Vagina (tissue), 2 donors: ENCODE measurements around the gene KDM1B. TPM values are rescaled to one million over a fixed set of nuclear protein-coding genes. Genes with fewer than 3 reads are reported as not detected.

Experiments used
- DNase-seq, 2 donors: peaks; one replicate each; pipeline ENCODE4 v3.0.0-alpha.2; 2017; ENCODE audit errors: extremely low spot score in 2 of 2
- H3K27ac ChIP-seq: fragments of 200-600 bp; sonication (generic); one replicate; pipeline ENCODE4 v1.5.1; 2019
- H3K27me3 ChIP-seq: fragments of 200-600 bp; sonication (generic); one replicate; pipeline ENCODE4 v1.5.1; 2019
- H3K36me3 ChIP-seq, 2 donors: fragments of 200-600 bp; sonication (generic); one replicate each; pipeline ENCODE4 v1.5.1; 2017 to 2019
- H3K4me1 ChIP-seq: fragments of 200-600 bp; sonication (generic); one replicate; pipeline ENCODE4 v1.5.1; 2019
- H3K4me3 ChIP-seq, 2 donors: fragments of 200-600 bp; sonication (generic); 1 replicate in 1 of 2; 2 replicates in 1 of 2; pipeline ENCODE4 v1.5.1; 2016 to 2019
- H3K9me3 ChIP-seq: fragments of 200-600 bp; sonication (generic); one replicate; pipeline ENCODE4 v1.5.1; 2019
- CTCF ChIP-seq, 3 experiments: fragments of 450-650 bp in 2 of 3; fragments of 200-600 bp in 1 of 3; sonication (generic) in 1 of 3; IDR thresholded peaks; one replicate each; pipeline ENCODE4 v1.5.1; 2017 to 2019; ENCODE audit warnings: antibody characterized with exemption in 3 of 3, mild to moderate bottlenecking in 2 of 3, moderate library complexity in 2 of 3
- POLR2A ChIP-seq, 2 donors: fragments of 450-650 bp; IDR thresholded peaks; one replicate each; pipeline ENCODE4 v1.6.1; 2017; ENCODE audit warnings: antibody characterized with exemption in 2 of 2, mild to moderate bottlenecking in 2 of 2, moderate library complexity in 2 of 2
- POLR2AphosphoS5 ChIP-seq, 2 donors: sonication (generic); formaldehyde crosslinking; IDR thresholded peaks; one replicate each; pipeline ENCODE4 v1.9.0; 2017; ENCODE audit warnings: antibody characterized with exemption in 2 of 2, mild to moderate bottlenecking in 2 of 2, low read depth in 1 of 2; ENCODE audit not compliant: insufficient read depth in 1 of 2
- intact Hi-C: fragments of 100-400 bp; cut with DNase I; formaldehyde crosslinking; loops from one replicate; pipeline ENCODE4 v1.15.1; 2023
- total RNA-seq: library from RNA; depleted of rRNA; stranded (reverse); fragments of >200 nt; gene quantifications from one replicate; pipeline ENCODE4 v1.2.3, GENCODE V29; 2016

The KDM1B gene
- total RNA-seq, 1 donor from 2014 or later, result 20.6 TPM

- Histone ChIP-seq H3K36me3 (peaks cover 0 to 18% of the 10 kb centered on the region in 2 donors), H3K27ac (no peak overlapping the region), H3K27me3 (no peaks in the 10 kb centered on the region), H3K9me3 (no peaks in the 10 kb centered on the region), H3K4me1 (no peaks in the 10 kb centered on the region), H3K4me3 (no peak overlapping the region)
- intact Hi-C loops, result no loop called here
- TF ChIP-seq POLR2A (IDR thresholded peaks at IDR 0.05) (no peak), POLR2AphosphoS5 (IDR thresholded peaks at IDR 0.05; ENCODE audit: insufficient read depth in 1 of 2, low read depth in 1 of 2) (no peak), CTCF (IDR thresholded peaks at IDR 0.05) (no peak)
- no peak for DNase-seq
Measured at GRCh38 chr6:18186033-18186432, 30.8 kb downstream of the KDM1B start.

- no peak overlapping the region for H3K27ac ChIP-seq
- no peaks in the 10 kb centered on the region for H3K9me3 ChIP-seq
- H3K27me3 ChIP-seq, result no peaks in the 10 kb centered on the region
- intact Hi-C loops, result no loop called here
- no peak for DNase-seq
- peaks cover 0 to 24% of the 10 kb centered on the region in 2 donors for H3K36me3 ChIP-seq
- TF ChIP-seq CTCF (IDR thresholded peaks at IDR 0.05), result no peak
- no peak for TF ChIP-seq POLR2AphosphoS5 (IDR thresholded peaks at IDR 0.05; ENCODE audit: insufficient read depth in 1 of 2, low read depth in 1 of 2)
- no peak for TF ChIP-seq POLR2A (IDR thresholded peaks at IDR 0.05)
- no peaks in the 10 kb centered on the region for H3K4me1 ChIP-seq
- H3K4me3 ChIP-seq, result no peak overlapping the region
Measured at GRCh38 chr6:18186540-18187250, 31.5 kb downstream of the KDM1B start.

- Histone ChIP-seq H3K27ac (no peak overlapping the region), H3K9me3 (no peaks in the 10 kb centered on the region), H3K4me1 (no peaks in the 10 kb centered on the region), H3K27me3 (no peaks in the 10 kb centered on the region), H3K4me3 (no peak overlapping the region), H3K36me3 (peaks cover 0 to 26% of the 10 kb centered on the region in 2 donors)
- intact Hi-C loops, result no loop called here
- DNase-seq, result no peak
- TF ChIP-seq POLR2A (IDR thresholded peaks at IDR 0.05), result no peak
- no peak for TF ChIP-seq CTCF (IDR thresholded peaks at IDR 0.05)
- TF ChIP-seq POLR2AphosphoS5 (IDR thresholded peaks at IDR 0.05; ENCODE audit: insufficient read depth in 1 of 2, low read depth in 1 of 2), result no peak
Measured at GRCh38 chr6:18187701-18188100, 32.5 kb downstream of the KDM1B start.

GRCh38 chr6:18189196-18189595 is 34.0 kb downstream of the KDM1B start:
- DNase-seq, result no peak
- TF ChIP-seq POLR2A (IDR thresholded peaks at IDR 0.05), result no peak
- TF ChIP-seq CTCF (IDR thresholded peaks at IDR 0.05), result no peak
- no peak for TF ChIP-seq POLR2AphosphoS5 (IDR thresholded peaks at IDR 0.05; ENCODE audit: insufficient read depth in 1 of 2, low read depth in 1 of 2)
- H3K4me3 ChIP-seq, result no peak overlapping the region
- H3K27me3 ChIP-seq, result no peaks in the 10 kb centered on the region
- no peak overlapping the region for H3K27ac ChIP-seq
- H3K36me3 ChIP-seq, result peaks cover 0 to 31% of the 10 kb centered on the region in 2 donors
- no peaks in the 10 kb centered on the region for H3K9me3 ChIP-seq
- intact Hi-C loops, result no loop called here
- no peaks in the 10 kb centered on the region for H3K4me1 ChIP-seq

- no peak overlapping the region for H3K4me3 ChIP-seq
- no peak overlapping the region for H3K27ac ChIP-seq
- DNase-seq, result no peak
- peaks cover 0 to 34% of the 10 kb centered on the region in 2 donors for H3K36me3 ChIP-seq
- no peaks in the 10 kb centered on the region for H3K9me3 ChIP-seq
- intact Hi-C loops, result no loop called here
- H3K27me3 ChIP-seq, result no peaks in the 10 kb centered on the region
- no peaks in the 10 kb centered on the region for H3K4me1 ChIP-seq
- no peak for TF ChIP-seq POLR2AphosphoS5 (IDR thresholded peaks at IDR 0.05; ENCODE audit: insufficient read depth in 1 of 2, low read depth in 1 of 2)
- no peak for TF ChIP-seq CTCF (IDR thresholded peaks at IDR 0.05)
- TF ChIP-seq POLR2A (IDR thresholded peaks at IDR 0.05), result no peak
Measured at GRCh38 chr6:18192026-18192425, 36.8 kb downstream of the KDM1B start.
